ENCODE measurements around the gene PPM1L.

PPM1L gene

GRCh38 chr3:160806094-160806493, 50.1 kb downstream of the PPM1L start:
- no peak for TF ChIP-seq CTCF (IDR thresholded peaks at IDR 0.05; ENCODE audit: insufficient read depth, missing control alignments)
- DNase-seq (ENCODE audit: insufficient read length, low spot score) (no peak), FAIRE-seq (no peak)

DNA sequence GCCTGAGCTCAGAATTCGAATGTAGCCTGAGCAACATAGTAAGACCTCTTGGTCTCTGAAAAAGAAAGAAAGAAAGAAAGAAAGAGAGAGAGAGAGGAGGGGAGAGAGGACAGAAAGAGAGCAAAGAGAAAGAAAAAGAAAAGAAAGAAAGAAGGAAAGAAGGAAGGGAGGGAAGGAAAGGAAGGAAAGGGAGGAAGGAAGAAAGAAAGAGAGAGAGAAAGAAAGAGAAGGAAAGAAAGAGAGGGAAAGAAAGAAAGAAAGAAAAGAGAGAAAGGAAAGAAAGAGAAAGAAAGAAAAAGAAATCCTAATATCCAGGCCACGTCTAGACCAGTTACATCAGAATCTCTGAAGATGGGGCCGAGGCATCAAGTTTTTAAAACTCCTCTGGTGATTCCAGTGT, 50.7 kb downstream of the PPM1L start:
- DNase-seq (ENCODE audit: insufficient read length, low spot score): no peak
- TF ChIP-seq CTCF (IDR thresholded peaks at IDR 0.05; ENCODE audit: insufficient read depth, missing control alignments): no peak
- no peak for FAIRE-seq

DNA sequence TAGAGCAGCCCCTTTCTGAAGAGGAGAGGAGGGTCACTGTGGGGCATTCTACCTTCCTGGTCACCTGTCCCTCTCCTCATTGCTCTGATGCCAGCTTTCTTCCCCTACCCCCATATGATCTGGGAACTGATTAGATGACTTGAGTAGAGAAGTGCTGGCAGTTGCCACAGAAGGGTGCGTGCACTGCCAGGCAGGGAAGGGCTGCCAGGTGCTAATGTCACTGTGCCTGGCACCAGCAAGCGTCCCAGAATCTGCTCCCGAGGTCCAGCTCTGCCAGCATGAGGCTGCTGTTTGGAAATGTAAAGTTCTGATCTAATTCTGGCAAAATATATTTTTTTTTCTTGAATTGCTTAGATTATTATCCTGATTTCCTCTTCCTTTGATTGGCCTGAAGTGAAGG, 52.8 kb downstream of the PPM1L start:
- TF ChIP-seq CTCF (IDR thresholded peaks at IDR 0.05; ENCODE audit: insufficient read depth, missing control alignments): no peak
- FAIRE-seq: no peak
- DNase-seq (ENCODE audit: insufficient read length, low spot score): no peak

- TF ChIP-seq CTCF (IDR thresholded peaks at IDR 0.05; ENCODE audit: insufficient read depth, missing control alignments): no peak
- DNase-seq (ENCODE audit: insufficient read length, low spot score) (no peak), FAIRE-seq (no peak)
These were observed 53.4 kb downstream of the PPM1L start for GRCh38 chr3:160809453-160809852.

DNA sequence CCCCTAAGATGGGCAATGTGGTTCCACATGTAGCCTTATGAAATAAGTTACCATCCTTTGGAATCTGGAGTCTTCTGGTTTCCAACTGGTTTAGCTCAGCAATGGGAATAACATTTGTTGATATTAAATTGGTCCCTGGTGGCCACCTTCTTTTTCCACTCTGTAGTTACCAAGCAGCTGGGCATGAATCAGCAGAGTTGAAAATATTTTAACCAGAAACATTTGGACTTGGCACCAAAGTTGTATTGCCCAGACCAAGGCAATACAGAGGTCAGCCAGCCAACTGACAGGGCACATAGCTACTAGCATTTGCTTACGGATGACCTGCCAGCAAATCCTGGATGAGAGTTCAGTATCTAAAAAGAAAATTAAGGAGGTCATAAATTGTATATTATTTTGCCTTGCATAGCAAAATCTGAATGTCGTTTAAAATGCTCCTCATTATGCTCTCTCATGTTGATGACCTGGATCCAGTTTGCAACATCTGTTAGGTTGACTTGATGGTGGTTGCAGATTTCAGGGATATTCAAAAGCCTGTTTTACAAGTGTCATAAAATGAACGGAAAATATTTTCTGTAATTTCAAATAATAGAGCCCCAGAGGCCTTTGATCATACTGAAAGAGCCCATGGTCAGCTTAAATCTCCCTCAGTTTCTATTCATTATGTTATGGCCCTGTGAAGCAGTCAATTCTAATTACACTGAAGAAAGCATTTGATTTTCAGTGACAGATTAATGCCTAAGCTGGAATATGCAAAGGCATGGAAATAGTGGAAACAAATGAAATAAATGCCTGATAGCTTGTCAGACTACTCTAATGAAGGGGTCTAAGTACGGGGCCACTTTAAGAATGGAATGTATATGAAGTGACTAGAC, 54.6 kb downstream of the PPM1L start:
- FAIRE-seq (no peak), DNase-seq (ENCODE audit: insufficient read length, low spot score) (no peak)
- no peak for TF ChIP-seq CTCF (IDR thresholded peaks at IDR 0.05; ENCODE audit: insufficient read depth, missing control alignments)

- DNase-seq (ENCODE audit: insufficient read length, low spot score): no peak
- FAIRE-seq: no peak
- TF ChIP-seq CTCF (IDR thresholded peaks at IDR 0.05; ENCODE audit: insufficient read depth, missing control alignments): no peak
These were observed 55.2 kb downstream of the PPM1L start for GRCh38 chr3:160811237-160811548.

GRCh38 chr3:160812304-160812703, 56.3 kb downstream of the PPM1L start:
- DNase-seq (ENCODE audit: insufficient read length, low spot score): no peak
- TF ChIP-seq CTCF (IDR thresholded peaks at IDR 0.05; ENCODE audit: insufficient read depth, missing control alignments): no peak
- FAIRE-seq: no peak
